AG04449 (cell line): ENCODE measurements around the gene TFB1M.

Experiments
- CTCF ChIA-PET: fragments of 350-600 bp; formaldehyde crosslinking; extraction: SDS; loops from one replicate; lab custom pipeline; 2021; ENCODE audit warnings: antibody characterized with exemption; lab: Yijun Ruan, JAX
- POLR2A ChIA-PET: fragments of 400-600, 350-600 bp; formaldehyde crosslinking; extraction: SDS; loops from one replicate; lab custom pipeline; 2020; ENCODE audit warnings: antibody characterized with exemption, inconsistent platforms; lab: Yijun Ruan, JAX
- DNase-seq: peaks from one replicate; pipeline ENCODE4 v3.0.0-alpha.2; 2010; ENCODE audit warnings: low read depth, low spot score
- H3K4me3 ChIP-seq: 2 replicates; pipeline ENCODE4 v1.5.1; 2011; ENCODE audit warnings: low read depth, mild to moderate bottlenecking, control low read depth, low read length
- CTCF ChIP-seq: IDR thresholded peaks from one replicate; pipeline ENCODE4 v1.5.1; 2011; ENCODE audit warnings: mild to moderate bottlenecking, moderate library complexity, low read length, control low read depth, inconsistent platforms; ENCODE audit not compliant: insufficient read depth; ENCODE audit errors: missing control alignments

Gene TFB1M

GRCh38 chr6:155292711-155293110, 21.6 kb downstream of the TFB1M start:
- ChIA-PET CTCF (interaction anchor here (1.4 kb wide), 1 partner anchor 116 kb away, joined by 3 read pairs; no protein-coding TSS in a partner anchor), POLR2A (no interaction called here)
- DNase-seq, result no peak
- TF ChIP-seq CTCF, result no peak
- no peak overlapping the region for H3K4me3 ChIP-seq

GRCh38 chr6:155291291-155291690, 23.0 kb downstream of the TFB1M start:
- no peak for TF ChIP-seq CTCF
- H3K4me3 ChIP-seq, result no peak overlapping the region
- no peak for DNase-seq
- CTCF ChIA-PET, result interaction anchor here (1.4 kb wide), 1 partner anchor 114 kb away, joined by 3 read pairs; no protein-coding TSS in a partner anchor
- POLR2A ChIA-PET, result no interaction called here

- no peak for TF ChIP-seq CTCF
- H3K4me3 ChIP-seq, result no peak overlapping the region
- CTCF ChIA-PET, result no interaction called here
- POLR2A ChIA-PET, result no interaction called here
- DNase-seq, result no peak
Measured at GRCh38 chr6:155290491-155290890, 23.8 kb downstream of the TFB1M start.

GRCh38 chr6:155287762-155288161, 26.5 kb downstream of the TFB1M start:
- TF ChIP-seq CTCF, result no peak
- no peak for DNase-seq
- CTCF ChIA-PET, result interaction anchor here (1.1 to 2.0 kb wide), 4 partner anchors 9 to 97 kb away, joined by 3 to 6 read pairs (median 4); no protein-coding TSS in a partner anchor
- POLR2A ChIA-PET, result no interaction called here
- no peak overlapping the region for H3K4me3 ChIP-seq

- no peak overlapping the region for H3K4me3 ChIP-seq
- TF ChIP-seq CTCF, result no peak
- ChIA-PET CTCF (interaction anchor here (1.2 to 1.9 kb wide), 2 partner anchors 17 to 111 kb away, joined by 3 to 12 read pairs; no protein-coding TSS in a partner anchor), POLR2A (no interaction called here)
- DNase-seq, result no peak
Measured at GRCh38 chr6:155284775-155285174, 29.5 kb downstream of the TFB1M start.

GRCh38 chr6:155278319-155279049, 35.8 kb downstream of the TFB1M start:
- TF ChIP-seq CTCF, result no peak
- ChIA-PET CTCF (interaction anchor here (0.6 to 2.6 kb wide), 6 partner anchors 10 to 101 kb away, joined by 3 to 14 read pairs (median 4); no protein-coding TSS in a partner anchor), POLR2A (no interaction called here)
- DNase-seq, result no peak
- no peak overlapping the region for H3K4me3 ChIP-seq
